Upper lobe of left lung (tissue), 4 donors: ENCODE measurements around the gene SETD9.

ENCODE experiments used
- CTCF ChIP-seq, 6 experiments: fragments of 450-650 bp in 4 of 6; fragments of 200-600 bp in 2 of 6; sonication (generic) in 2 of 6; IDR thresholded peaks; one replicate each; pipeline ENCODE4 v1.5.1; 2016 to 2019; ENCODE audit warnings: antibody characterized with exemption in 6 of 6
- POLR2A ChIP-seq, 4 donors: fragments of 450-650 bp; IDR thresholded peaks; one replicate each; pipeline ENCODE4 v1.5.1; 2016 to 2017; ENCODE audit warnings: antibody characterized with exemption in 4 of 4, mild to moderate bottlenecking in 2 of 4
- POLR2AphosphoS5 ChIP-seq, 2 donors: sonication (generic); formaldehyde crosslinking; IDR thresholded peaks; one replicate each; pipeline ENCODE4 v1.5.1; 2017; ENCODE audit warnings: antibody characterized with exemption in 2 of 2

- no peak for TF ChIP-seq CTCF (IDR thresholded peaks at IDR 0.05)
- TF ChIP-seq POLR2A (IDR thresholded peaks at IDR 0.05) = no peak
- TF ChIP-seq POLR2AphosphoS5 (IDR thresholded peaks at IDR 0.05) = no peak
These were observed 36.3 kb upstream of the SETD9 start for GRCh38 chr5:56873056-56873455.
